Kidney capillary endothelial cell (primary cell): ENCODE data around the gene ADH1A.
"Not testable (repeated sequence)": the region's sequence is repeated elsewhere in the genome, so short reads cannot be mapped to it uniquely, and the experiment has no call there.

ENCODE experiments used
- DNase-seq: peaks from one replicate; pipeline ENCODE4 v3.0.0-alpha.2; 2018; ENCODE audit warnings: low spot score

The ADH1A gene

GRCh38 chr4:99281261-99281660 is 9.5 kb downstream of the ADH1A start:
- DNase-seq: no peak

- no peak for DNase-seq
Observed at GRCh38 chr4:99276417-99276816, 14.4 kb downstream of the ADH1A start.

GRCh38 chr4:99275885-99276284 is 14.9 kb downstream of the ADH1A start:
- no peak for DNase-seq

GRCh38 chr4:99275050-99275449 is 15.7 kb downstream of the ADH1A start:
- DNase-seq: no peak

GRCh38 chr4:99273704-99274103 is 17.1 kb downstream of the ADH1A start:
- no peak for DNase-seq

- DNase-seq: no peak
Observed at GRCh38 chr4:99264927-99265326, 25.9 kb downstream of the ADH1A start.

- DNase-seq: no peak
Observed at GRCh38 chr4:99252746-99253145, 38.0 kb downstream of the ADH1A start.

GRCh38 chr4:99248714-99249113 is 42.1 kb downstream of the ADH1A start:
- DNase-seq: no peak

- DNase-seq: no peak
Observed at GRCh38 chr4:99235955-99236354, 54.8 kb downstream of the ADH1A start.

GRCh38 chr4:99234331-99235010 is 56.3 kb downstream of the ADH1A start:
- DNase-seq: no peak

GRCh38 chr4:99233397-99233796 is 57.4 kb downstream of the ADH1A start:
- not testable (repeated sequence) for DNase-seq

- DNase-seq: not testable (repeated sequence)
Observed at GRCh38 chr4:99228706-99229105, 62.1 kb downstream of the ADH1A start.

- not testable (repeated sequence) for DNase-seq
Observed at GRCh38 chr4:99227646-99228045, 63.1 kb downstream of the ADH1A start.
